Measurements from ENCODE around the gene SH2B2. TPM values are rescaled to one million over a fixed set of nuclear protein-coding genes. Genes with fewer than 3 reads are reported as not detected.

The SH2B2 gene
- total RNA-seq, 4 donors from 2014 or later: 32.7 to 62.0 (median 43.5) TPM

DNA sequence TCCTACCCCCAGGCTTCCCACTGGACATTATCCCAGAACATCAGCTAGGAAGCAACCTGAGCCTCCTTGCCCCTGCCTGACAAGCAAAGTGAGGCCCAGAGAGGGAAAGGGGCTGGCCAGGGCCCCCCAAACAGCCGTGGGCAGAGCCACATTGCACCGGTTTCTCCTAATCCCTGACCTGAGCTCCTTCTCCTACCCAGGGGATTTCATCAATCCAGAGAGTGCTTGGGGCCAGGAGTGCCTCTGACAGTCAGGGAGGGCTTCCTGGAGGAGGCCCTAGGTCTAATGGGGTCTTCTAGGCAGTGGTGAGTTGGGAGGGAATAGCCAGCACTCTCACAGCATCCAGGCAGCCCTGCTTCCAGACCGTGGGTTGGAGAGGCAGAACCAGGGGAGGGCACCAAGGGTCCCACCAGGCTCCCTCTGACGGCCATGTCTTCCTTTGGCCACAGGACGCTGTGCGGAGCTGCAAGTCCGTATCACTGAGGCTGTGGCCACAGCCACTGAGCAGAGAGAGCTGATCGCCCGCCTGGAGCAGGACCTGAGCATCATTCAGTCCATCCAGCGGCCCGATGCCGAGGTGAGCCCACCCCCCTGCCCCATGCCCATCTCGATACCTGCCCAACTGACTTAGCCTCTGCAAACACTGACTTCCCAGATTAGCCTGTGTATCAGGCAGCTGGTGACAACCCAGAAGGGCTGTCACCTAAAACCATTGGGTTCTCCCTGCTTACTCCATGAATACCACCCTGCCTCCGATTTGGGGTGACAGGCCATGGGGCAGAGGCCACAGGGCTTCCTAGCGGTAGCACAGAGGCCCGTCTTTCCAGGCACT, 13.5 kb upstream of the SH2B2 start:
- Histone ChIP-seq H3K27ac (no peak overlapping the region), H3K9me3 (no peaks in the 10 kb centered on the region), H3K27me3 (no peaks in the 10 kb centered on the region), H3K4me3 (no peak overlapping the region), H3K36me3 (no peaks in the 10 kb centered on the region), H3K4me1 (no peaks in the 10 kb centered on the region)
- TF ChIP-seq POLR2A (IDR thresholded peaks at IDR 0.05) (no peak), CTCF (IDR thresholded peaks at IDR 0.05 in 4 of 5, conservative IDR thresholded peaks at IDR 0.05 in 1 of 5) (no peak)
- in situ Hi-C loops (cut with MboI; ENCODE audit: low sequenced_read_pairs in 4 of 4) (loop anchor here (5.0 to 25.0 kb wide), 3 partner anchors 586 to 731 kb away; no protein-coding TSS in a partner anchor), intact Hi-C loops (cut with DNase I; ENCODE audit: low total_unique reads) (loop anchor here (1.0 to 10.0 kb wide), 3 partner anchors 671 to 908 kb away; partner anchors contain the start of gene COL26A1)
- no peak for ATAC-seq
- no peak for DNase-seq

DNA sequence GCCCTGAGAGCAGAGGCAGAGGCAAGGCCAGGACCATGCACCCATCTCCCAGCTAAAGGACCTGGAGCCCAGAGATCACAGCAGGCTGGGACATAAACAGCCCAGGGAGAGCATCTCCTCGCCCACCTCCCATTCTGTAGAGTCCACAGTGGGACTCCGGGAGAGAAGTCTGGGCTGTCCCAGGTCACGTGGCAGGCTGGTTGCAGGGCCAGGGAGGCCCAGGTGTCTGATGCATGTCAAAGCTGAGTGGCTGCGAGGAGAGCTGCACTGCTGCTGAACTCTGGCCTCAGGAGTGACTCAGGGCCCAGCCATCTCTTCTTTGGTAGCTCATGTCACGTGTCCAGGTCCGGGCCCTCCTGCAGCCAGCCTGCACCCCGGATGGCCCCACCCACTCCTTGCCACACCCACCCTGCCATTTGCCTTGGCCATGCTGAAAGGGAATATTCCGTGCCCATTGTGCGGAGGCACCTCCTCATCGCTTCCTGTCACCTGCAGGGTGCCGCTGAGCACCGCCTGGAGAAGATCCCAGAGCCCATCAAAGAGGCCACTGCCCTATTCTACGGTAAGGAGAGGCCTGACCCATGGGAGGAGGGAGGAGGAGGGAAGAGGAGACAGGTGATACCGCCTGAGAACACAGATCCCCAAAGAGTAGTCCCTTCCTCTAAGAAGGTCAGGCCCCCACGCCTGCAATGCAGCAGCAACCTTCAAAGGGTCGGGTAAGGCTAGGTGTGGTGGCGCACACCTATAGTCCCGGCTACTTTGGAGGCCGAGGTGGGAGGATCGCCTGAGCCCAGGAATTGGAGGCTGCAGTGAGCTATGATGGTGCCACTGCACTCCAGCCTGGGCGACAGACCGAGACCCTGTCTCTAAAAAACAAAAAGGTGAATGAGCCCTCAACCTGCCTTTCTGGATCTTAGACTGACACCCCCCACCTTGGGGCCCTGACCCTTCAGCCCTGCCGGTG, 12.6 kb upstream of the SH2B2 start:
- Histone ChIP-seq H3K27me3 (no peaks in the 10 kb centered on the region), H3K36me3 (no peaks in the 10 kb centered on the region), H3K9me3 (no peaks in the 10 kb centered on the region), H3K27ac (no peak overlapping the region), H3K4me1 (no peaks in the 10 kb centered on the region), H3K4me3 (no peak overlapping the region)
- no peak for TF ChIP-seq CTCF (IDR thresholded peaks at IDR 0.05 in 4 of 5, conservative IDR thresholded peaks at IDR 0.05 in 1 of 5)
- TF ChIP-seq POLR2A (IDR thresholded peaks at IDR 0.05): no peak
- in situ Hi-C loops (cut with MboI; ENCODE audit: low sequenced_read_pairs in 4 of 4): loop anchor here (5.0 to 25.0 kb wide), 3 partner anchors 587 to 732 kb away; no protein-coding TSS in a partner anchor
- intact Hi-C loops (cut with DNase I; ENCODE audit: low total_unique reads): loop anchor here (10.0 kb wide), 1 partner anchor 909 kb away; the partner anchor contains the start of gene COL26A1
- DNase-seq (no peak), ATAC-seq (no peak)

GRCh38 chr7:102275123-102275703, 11.5 kb upstream of the SH2B2 start:
- TF ChIP-seq CTCF (IDR thresholded peaks at IDR 0.05 in 4 of 5, conservative IDR thresholded peaks at IDR 0.05 in 1 of 5) (no peak), POLR2A (IDR thresholded peaks at IDR 0.05) (no peak)
- no peaks in the 10 kb centered on the region for H3K36me3 ChIP-seq
- ATAC-seq (no peak), DNase-seq (no peak)
- no peak overlapping the region for H3K27ac ChIP-seq
- H3K4me3 ChIP-seq: no peak overlapping the region
- H3K9me3 ChIP-seq: no peaks in the 10 kb centered on the region
- peaks cover 0 to 6% of the 10 kb centered on the region in 2 donors for H3K4me1 ChIP-seq
- in situ Hi-C loops (cut with MboI; ENCODE audit: low sequenced_read_pairs in 4 of 4): loop anchor here in 1 of 4 donors (10.0 kb wide), 1 partner anchor 590 kb away; no protein-coding TSS in a partner anchor
- intact Hi-C loops (cut with DNase I; ENCODE audit: low total_unique reads): loop anchor here (10.0 kb wide), 1 partner anchor 910 kb away; the partner anchor contains the start of gene COL26A1
- H3K27me3 ChIP-seq: no peaks in the 10 kb centered on the region

DNA sequence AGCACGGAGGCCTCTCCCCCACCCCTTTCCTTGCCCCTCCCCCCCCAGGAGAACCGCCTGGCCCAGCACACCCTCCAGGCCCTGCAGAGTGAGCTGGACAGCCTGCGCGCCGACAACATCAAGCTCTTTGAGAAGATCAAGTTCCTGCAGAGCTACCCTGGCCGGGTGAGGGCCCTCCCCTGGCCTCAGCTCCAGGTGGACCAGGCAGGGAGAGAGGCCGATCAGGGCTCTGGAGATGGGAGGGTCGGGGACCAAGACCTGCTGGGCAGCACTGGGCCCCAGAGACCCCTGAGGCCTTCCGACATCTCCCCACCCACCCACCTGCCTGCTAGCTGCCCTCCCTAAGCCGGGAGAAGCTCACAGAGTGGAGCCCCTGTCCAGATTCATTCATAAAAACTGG, 8.8 kb upstream of the SH2B2 start:
- in situ Hi-C loops (cut with MboI; ENCODE audit: low sequenced_read_pairs in 4 of 4): loop anchor here in 1 of 4 donors (10.0 kb wide), 1 partner anchor 593 kb away; no protein-coding TSS in a partner anchor
- peaks cover 0 to 6% of the 10 kb centered on the region in 2 donors for H3K4me1 ChIP-seq
- TF ChIP-seq POLR2A (IDR thresholded peaks at IDR 0.05) (no peak), CTCF (IDR thresholded peaks at IDR 0.05 in 4 of 5, conservative IDR thresholded peaks at IDR 0.05 in 1 of 5) (no peak)
- no peak overlapping the region for H3K4me3 ChIP-seq
- H3K9me3 ChIP-seq: no peaks in the 10 kb centered on the region
- H3K27ac ChIP-seq: no peak overlapping the region
- no peak for ATAC-seq
- no peaks in the 10 kb centered on the region for H3K27me3 ChIP-seq
- intact Hi-C loops (cut with DNase I; ENCODE audit: low total_unique reads): loop anchor here (10.0 kb wide), 1 partner anchor 913 kb away; the partner anchor contains the start of gene COL26A1
- no peak for DNase-seq
- H3K36me3 ChIP-seq: no peaks in the 10 kb centered on the region

Data from gastrocnemius medialis (tissue), 4 donors.